H9 (cell line): ENCODE measurements around the gene NUDT4. TPM values are rescaled to one million over a fixed set of nuclear protein-coding genes. Genes with fewer than 3 reads are reported as not detected.
A peak's percentile ranks its signal among the peaks of the same experiment; 100 is the strongest.

Source experiments
- DNase-seq: peaks from one replicate; pipeline ENCODE4 v3.0.0-alpha.2; 2017
- H2AFZ ChIP-seq: one replicate; pipeline ENCODE4 v1.6.1; 2013; ENCODE audit warnings: mild to moderate bottlenecking, low read length, control low read depth, moderate library complexity
- H2AK5ac ChIP-seq: 2 replicates; pipeline ENCODE4 v1.6.1; 2013; ENCODE audit warnings: low read length, control low read depth, mixed read lengths; ENCODE audit not compliant: insufficient read length
- H2BK120ac ChIP-seq: one replicate; pipeline ENCODE4 v1.6.1; 2013; ENCODE audit warnings: low read depth, mild to moderate bottlenecking, low read length, control low read depth, inconsistent platforms; ENCODE audit not compliant: poor library complexity, severe bottlenecking
- H2BK12ac ChIP-seq: 2 replicates; pipeline ENCODE4 v1.6.1; 2013; ENCODE audit warnings: low read length, control low read depth, mixed read lengths, low read depth; ENCODE audit not compliant: insufficient read length
- H2BK15ac ChIP-seq: 2 replicates; pipeline ENCODE4 v1.6.1; 2013; ENCODE audit warnings: low read depth, low read length, control low read depth
- H2BK20ac ChIP-seq: one replicate; pipeline ENCODE4 v1.6.1; 2013; ENCODE audit warnings: low read depth, mild to moderate bottlenecking, low read length, control low read depth, inconsistent platforms; ENCODE audit not compliant: poor library complexity, severe bottlenecking
- H2BK5ac ChIP-seq: 2 replicates; pipeline ENCODE4 v1.6.1; 2013; ENCODE audit warnings: low read length, control low read depth, mixed read lengths; ENCODE audit not compliant: insufficient read length
- H3K14ac ChIP-seq: 2 replicates; pipeline ENCODE4 v1.6.1; 2013; ENCODE audit warnings: low read length, control low read depth; ENCODE audit not compliant: insufficient read depth
- H3K18ac ChIP-seq: 2 replicates; pipeline ENCODE4 v1.6.1; 2013; ENCODE audit warnings: low read depth, mild to moderate bottlenecking, mixed read lengths, low read length, control low read depth; ENCODE audit not compliant: insufficient read length
- H3K23ac ChIP-seq: 2 replicates; pipeline ENCODE4 v1.6.1; 2013; ENCODE audit warnings: low read length, control low read depth, mixed read lengths, low read depth; ENCODE audit not compliant: insufficient read length
- H3K23me2 ChIP-seq: 2 replicates; pipeline ENCODE4 v1.6.1; 2013; ENCODE audit warnings: low read depth, mild to moderate bottlenecking, mixed read lengths, low read length, control low read depth; ENCODE audit not compliant: insufficient read length, poor library complexity, severe bottlenecking
- H3K27ac ChIP-seq: 2 replicates; pipeline ENCODE4 v1.5.1; 2013; ENCODE audit warnings: low read length, control low read depth, mixed read lengths, low read depth; ENCODE audit not compliant: insufficient read length
- H3K27me3 ChIP-seq: 2 replicates; pipeline ENCODE4 v1.6.1; 2013; ENCODE audit warnings: low read length, control low read depth, inconsistent platforms; ENCODE audit not compliant: insufficient read depth
- H3K4ac ChIP-seq: 2 replicates; pipeline ENCODE4 v1.6.1; 2013; ENCODE audit warnings: low read depth, mild to moderate bottlenecking, control low read depth, inconsistent platforms, low read length, moderate library complexity
- H3K4me1 ChIP-seq: 2 replicates; pipeline ENCODE4 v1.6.1; 2013; ENCODE audit warnings: low read length, control low read depth, inconsistent platforms; ENCODE audit not compliant: insufficient read depth
- H3K4me2 ChIP-seq: 2 replicates; pipeline ENCODE4 v1.6.1; 2013; ENCODE audit warnings: low read length, control low read depth, mixed read lengths; ENCODE audit not compliant: insufficient read length, insufficient read depth
- H3K56ac ChIP-seq: 2 replicates; pipeline ENCODE4 v1.6.1; 2013; ENCODE audit warnings: low read depth, mild to moderate bottlenecking, mixed read lengths, low read length, control low read depth; ENCODE audit not compliant: insufficient read length
- H3K79me1 ChIP-seq: 2 replicates; pipeline ENCODE4 v1.6.1; 2013; ENCODE audit warnings: low read depth, mild to moderate bottlenecking, moderate library complexity, low read length, control low read depth, inconsistent platforms; ENCODE audit not compliant: insufficient read depth, poor library complexity, severe bottlenecking
- H3K79me2 ChIP-seq: 2 replicates; pipeline ENCODE4 v1.6.1; 2013; ENCODE audit warnings: low read length, control low read depth, inconsistent platforms; ENCODE audit not compliant: insufficient read depth
- H3K9ac ChIP-seq: 2 replicates; pipeline ENCODE4 v1.6.1; 2013; ENCODE audit warnings: low read length, control low read depth, mixed read lengths; ENCODE audit not compliant: insufficient read length; ENCODE audit errors: extremely low read depth
- H3K9me3 ChIP-seq: one replicate; pipeline ENCODE4 v1.6.1; 2013; ENCODE audit warnings: low read depth, low read length, inconsistent platforms; ENCODE audit not compliant: control insufficient read depth
- H3T11ph ChIP-seq: one replicate; pipeline ENCODE4 v1.6.1; 2013; ENCODE audit warnings: mild to moderate bottlenecking, low read length, control low read depth, inconsistent platforms
- H4K20me1 ChIP-seq: one replicate; pipeline ENCODE4 v1.6.1; 2013; ENCODE audit not compliant: control insufficient read depth, insufficient read length, insufficient read depth
- H4K5ac ChIP-seq: 2 replicates; pipeline ENCODE4 v1.6.1; 2013; ENCODE audit warnings: low read depth, mild to moderate bottlenecking, mixed read lengths, low read length, control low read depth; ENCODE audit not compliant: insufficient read length
- H4K8ac ChIP-seq: replicated peaks from 2 replicates; pipeline ENCODE4 v1.6.1; 2013; ENCODE audit warnings: low read length, control low read depth, mixed read lengths, low read depth; ENCODE audit not compliant: insufficient read length
- H4K91ac ChIP-seq: 2 replicates; pipeline ENCODE4 v1.6.1; 2013; ENCODE audit warnings: low read depth, mild to moderate bottlenecking, moderate library complexity, mixed read lengths, low read length, control low read depth; ENCODE audit not compliant: insufficient read length
- H3K27ac Mint-ChIP-seq, 3 experiments: 2 replicates in 2 of 3; 3 replicates in 1 of 3; pipeline ENCODE4 v1.8.0; 2020 to 2021; ENCODE audit warnings: mixed read lengths in 3 of 3, mild to moderate bottlenecking in 1 of 3, moderate library complexity in 1 of 3
- H3K27me3 Mint-ChIP-seq: 2 replicates; pipeline ENCODE4 v1.8.0; 2021; ENCODE audit warnings: low read depth, mild to moderate bottlenecking, moderate library complexity, mixed read lengths
- H3K36me3 Mint-ChIP-seq, 3 experiments: 2 replicates in 2 of 3; 3 replicates in 1 of 3; pipeline ENCODE4 v1.8.0; 2020 to 2021; ENCODE audit warnings: low read depth in 3 of 3, mixed read lengths in 3 of 3; ENCODE audit not compliant: insufficient read depth in 1 of 3
- H3K4me1 Mint-ChIP-seq, 2 experiments: 2 replicates each; pipeline ENCODE4 v1.8.0; 2020; ENCODE audit warnings: mixed read lengths in 2 of 2
- H3K4me3 Mint-ChIP-seq, 2 experiments: 2 replicates in 1 of 2; 3 replicates in 1 of 2; pipeline ENCODE4 v1.8.0; 2020 to 2021; ENCODE audit warnings: mild to moderate bottlenecking in 2 of 2, mixed read lengths in 2 of 2, moderate library complexity in 1 of 2
- H3K9me3 Mint-ChIP-seq, 2 experiments: 2 replicates in 1 of 2; 3 replicates in 1 of 2; pipeline ENCODE4 v1.8.0; 2020; ENCODE audit warnings: mild to moderate bottlenecking in 2 of 2, mixed read lengths in 2 of 2, moderate library complexity in 1 of 2
- WGBS: extraction: QIAGEN DNeasy Blood & Tissue Kit; methylation state at CpG from one replicate; pipeline ENCODE4 v1.1.7; 2013; ENCODE audit warnings: missing lambda C conversion rate, low lambda C conversion rate, mixed read lengths; ENCODE audit not compliant: insufficient read length; ENCODE audit errors: extremely low coverage; 5-methylcytosine and 5-hydroxymethylcytosine counted together
- total RNA-seq: library from RNA; stranded (reverse); gene quantifications from 2 replicates; pipeline ENCODE4 v1.2.1, GENCODE V29; 2021
- TF ChIP-seq, protein P1 (sequence below): fragments of 200-600 bp; sonication (generic); conservative IDR thresholded peaks from 3 replicates; pipeline ENCODE4 v1.8.0; 2021; ENCODE audit warnings: antibody characterized with exemption, mild to moderate bottlenecking

Gene NUDT4
- total RNA-seq, 1 experiment from 2014 or later = 40.6 TPM

DNA sequence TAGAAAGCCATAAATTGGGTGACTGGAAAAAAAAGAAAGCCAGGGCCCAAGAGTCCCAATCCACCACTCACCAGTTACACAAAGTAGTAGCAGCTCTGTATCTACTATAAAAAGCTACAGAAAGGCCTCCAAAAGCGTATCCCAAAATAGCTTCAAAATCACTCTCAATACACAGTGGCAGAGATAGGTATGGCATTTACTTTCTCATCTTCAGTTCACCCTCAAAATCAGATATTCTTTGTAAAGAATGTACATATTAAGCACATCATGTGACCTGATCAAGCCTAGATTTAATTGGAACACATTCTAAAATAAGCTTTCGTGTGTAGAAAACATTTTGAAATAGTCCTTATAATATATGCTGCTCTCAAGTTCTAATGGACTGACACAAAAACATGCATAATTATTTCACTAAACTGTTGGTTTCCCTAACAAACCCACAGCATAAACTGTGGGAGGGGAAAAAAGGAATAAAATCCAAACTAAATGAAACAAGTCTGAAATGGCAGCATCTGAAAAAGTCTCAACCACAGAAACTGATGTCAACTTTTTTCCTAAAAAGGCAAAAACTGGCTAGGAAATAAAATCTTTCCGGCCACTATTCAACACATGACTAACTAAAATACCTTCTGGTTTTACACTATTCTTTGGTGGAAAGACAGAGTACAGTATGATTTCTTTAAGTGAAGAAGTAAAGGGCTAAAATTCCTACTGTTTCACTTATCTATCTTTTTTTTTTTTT lies 38.2 kb downstream of the NUDT4 start:
- no peak overlapping the region for H2BK15ac ChIP-seq
- H3K27ac ChIP-seq = no peak overlapping the region
- peak overlapping the region in 1 of 3 experiments; percentile 73; a peak in 3 of 7 replicates for H3K27ac Mint-ChIP-seq

More for the DNA sequence above, 38.2 kb downstream of the NUDT4 start:
- no peak overlapping the region for H3K4ac ChIP-seq
- no peaks in the 10 kb centered on the region for H4K20me1 ChIP-seq
- H2BK120ac ChIP-seq = no peak overlapping the region
- no peak overlapping the region for H3K14ac ChIP-seq
- H3K23me2 ChIP-seq = no peaks in the 10 kb centered on the region
- no peaks in the 10 kb centered on the region for H3K27me3 ChIP-seq
- no peak overlapping the region for H2BK12ac ChIP-seq
- no peak overlapping the region for H3K23ac ChIP-seq
- no peak overlapping the region for H2BK5ac ChIP-seq
- no peak overlapping the region for H4K5ac ChIP-seq
- no peak overlapping the region for H3K18ac ChIP-seq
- DNase-seq = no peak
- H4K8ac ChIP-seq = no peak overlapping the region
- no CpG with 5 or more reads among the region's 3 CpGs for WGBS
- H3K36me3 Mint-ChIP-seq = peaks cover 9 to 16% (median 9%) of the 10 kb centered on the region in 3 experiments; a peak in 6 of 7 replicates
- H2BK20ac ChIP-seq = no peak overlapping the region
- H3K4me1 Mint-ChIP-seq = peaks cover 26 to 27% of the 10 kb centered on the region in 2 experiments
- H3K27me3 Mint-ChIP-seq = no peaks in the 10 kb centered on the region
- H3K4me1 ChIP-seq = no peaks in the 10 kb centered on the region; the same call in 1 of the 2 replicates
- no peak overlapping the region for H3K4me2 ChIP-seq
- H2AFZ ChIP-seq = no peak overlapping the region
- H3K4me3 Mint-ChIP-seq = no peak overlapping the region
- H3T11ph ChIP-seq = no peak overlapping the region
- H3K9me3 ChIP-seq = no peaks in the 10 kb centered on the region
- H3K79me1 ChIP-seq = peaks cover 9% of the 10 kb centered on the region
- peaks cover 47% of the 10 kb centered on the region for H3K79me2 ChIP-seq
- H4K91ac ChIP-seq = no peak overlapping the region
- H3K56ac ChIP-seq = no peak overlapping the region
- TF ChIP-seq, protein P1, sequence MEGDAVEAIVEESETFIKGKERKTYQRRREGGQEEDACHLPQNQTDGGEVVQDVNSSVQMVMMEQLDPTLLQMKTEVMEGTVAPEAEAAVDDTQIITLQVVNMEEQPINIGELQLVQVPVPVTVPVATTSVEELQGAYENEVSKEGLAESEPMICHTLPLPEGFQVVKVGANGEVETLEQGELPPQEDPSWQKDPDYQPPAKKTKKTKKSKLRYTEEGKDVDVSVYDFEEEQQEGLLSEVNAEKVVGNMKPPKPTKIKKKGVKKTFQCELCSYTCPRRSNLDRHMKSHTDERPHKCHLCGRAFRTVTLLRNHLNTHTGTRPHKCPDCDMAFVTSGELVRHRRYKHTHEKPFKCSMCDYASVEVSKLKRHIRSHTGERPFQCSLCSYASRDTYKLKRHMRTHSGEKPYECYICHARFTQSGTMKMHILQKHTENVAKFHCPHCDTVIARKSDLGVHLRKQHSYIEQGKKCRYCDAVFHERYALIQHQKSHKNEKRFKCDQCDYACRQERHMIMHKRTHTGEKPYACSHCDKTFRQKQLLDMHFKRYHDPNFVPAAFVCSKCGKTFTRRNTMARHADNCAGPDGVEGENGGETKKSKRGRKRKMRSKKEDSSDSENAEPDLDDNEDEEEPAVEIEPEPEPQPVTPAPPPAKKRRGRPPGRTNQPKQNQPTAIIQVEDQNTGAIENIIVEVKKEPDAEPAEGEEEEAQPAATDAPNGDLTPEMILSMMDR = no peak
- no peaks in the 10 kb centered on the region for H3K9me3 Mint-ChIP-seq
- H2AK5ac ChIP-seq = no peak overlapping the region
- no peak overlapping the region for H3K9ac ChIP-seq
